Cardiac muscle cell (in vitro differentiated cells and primary cell): ENCODE measurements around the gene SCNN1B. TPM values are rescaled to one million over a fixed set of nuclear protein-coding genes. Genes with fewer than 3 reads are reported as not detected.

ENCODE experiments used
- DNase-seq, 2 donors: peaks; one replicate each; pipeline versions ENCODE4 v3.0.0 to v3.0.0-alpha.2; 2010 to 2017; ENCODE audit warnings: low read depth in 1 of 2, low spot score in 1 of 2
- H3K27ac ChIP-seq: fragments of 200-600 bp; sonication (generic); 2 replicates; pipeline ENCODE4 v1.5.1; 2016
- H3K27me3 ChIP-seq: fragments of 200-600 bp; sonication (generic); 2 replicates; pipeline ENCODE4 v1.6.0; 2016; ENCODE audit warnings: control low read depth
- H3K36me3 ChIP-seq: fragments of 200-600 bp; sonication (generic); 2 replicates; pipeline ENCODE4 v1.5.1; 2016; ENCODE audit warnings: control low read depth
- H3K4me1 ChIP-seq: fragments of 200-600 bp; sonication (generic); 2 replicates; pipeline ENCODE4 v1.8.1; 2017; ENCODE audit warnings: low read depth, mild to moderate bottlenecking, mixed run types
- H3K4me3 ChIP-seq: fragments of 200-600 bp; sonication (generic); 2 replicates; pipeline ENCODE4 v1.5.1; 2016; ENCODE audit warnings: mild to moderate bottlenecking
- H3K9me3 ChIP-seq: fragments of 200-600 bp; sonication (generic); 2 replicates; pipeline ENCODE4 v1.5.1; 2017; ENCODE audit warnings: low read depth, mild to moderate bottlenecking, control low read depth
- polyA plus RNA-seq: library from polyadenylated mRNA; unstranded; fragments of >200 nt; fragmentation: Nextera tagmentation; extraction: Ambion mirVana; gene quantifications from 2 replicates; pipeline ENCODE4 v1.2.1, GENCODE V29; 2016
- total RNA-seq: library from RNA; depleted of rRNA; stranded (reverse); fragments of >200 nt; gene quantifications from 2 replicates; pipeline ENCODE4 v1.2.3, GENCODE V29; 2016
- TF ChIP-seq, protein P1 (sequence below): IDR thresholded peaks from 2 replicates; pipeline ENCODE4 v1.5.1; 2012; ENCODE audit warnings: low read depth, mild to moderate bottlenecking, low read length

SCNN1B gene
- total and polyA plus RNA-seq, 2 experiments from 2014 or later: not detected

DNA sequence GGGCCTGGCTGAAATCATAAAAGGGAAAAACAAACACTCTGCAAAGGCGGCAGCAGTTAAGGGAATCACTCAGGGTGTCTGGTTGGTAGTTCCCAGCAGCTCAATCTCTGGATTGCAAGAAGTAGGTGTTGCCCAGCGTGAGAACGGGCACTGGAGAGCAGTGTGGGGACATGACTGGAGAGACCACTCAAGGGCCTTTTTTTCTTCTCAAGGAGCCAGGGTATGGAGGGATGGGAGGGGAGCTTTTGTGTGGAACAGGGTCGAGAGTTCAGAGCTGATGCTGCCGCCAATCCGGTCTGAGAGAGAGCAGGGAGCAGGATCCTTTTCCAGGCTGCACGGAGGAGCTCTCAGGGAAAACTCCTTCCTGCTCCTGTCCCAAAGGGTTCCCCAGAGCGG is 15.2 kb downstream of the SCNN1B start:
- Histone ChIP-seq H3K27ac (no peak overlapping the region), H3K9me3 (no peaks in the 10 kb centered on the region), H3K4me1 (no peaks in the 10 kb centered on the region), H3K4me3 (no peak overlapping the region), H3K36me3 (no peaks in the 10 kb centered on the region), H3K27me3 (no peaks in the 10 kb centered on the region)
- TF ChIP-seq, protein P1, sequence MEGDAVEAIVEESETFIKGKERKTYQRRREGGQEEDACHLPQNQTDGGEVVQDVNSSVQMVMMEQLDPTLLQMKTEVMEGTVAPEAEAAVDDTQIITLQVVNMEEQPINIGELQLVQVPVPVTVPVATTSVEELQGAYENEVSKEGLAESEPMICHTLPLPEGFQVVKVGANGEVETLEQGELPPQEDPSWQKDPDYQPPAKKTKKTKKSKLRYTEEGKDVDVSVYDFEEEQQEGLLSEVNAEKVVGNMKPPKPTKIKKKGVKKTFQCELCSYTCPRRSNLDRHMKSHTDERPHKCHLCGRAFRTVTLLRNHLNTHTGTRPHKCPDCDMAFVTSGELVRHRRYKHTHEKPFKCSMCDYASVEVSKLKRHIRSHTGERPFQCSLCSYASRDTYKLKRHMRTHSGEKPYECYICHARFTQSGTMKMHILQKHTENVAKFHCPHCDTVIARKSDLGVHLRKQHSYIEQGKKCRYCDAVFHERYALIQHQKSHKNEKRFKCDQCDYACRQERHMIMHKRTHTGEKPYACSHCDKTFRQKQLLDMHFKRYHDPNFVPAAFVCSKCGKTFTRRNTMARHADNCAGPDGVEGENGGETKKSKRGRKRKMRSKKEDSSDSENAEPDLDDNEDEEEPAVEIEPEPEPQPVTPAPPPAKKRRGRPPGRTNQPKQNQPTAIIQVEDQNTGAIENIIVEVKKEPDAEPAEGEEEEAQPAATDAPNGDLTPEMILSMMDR: no peak
- peak in 1 of 2 donors; percentile 12 for DNase-seq

DNA sequence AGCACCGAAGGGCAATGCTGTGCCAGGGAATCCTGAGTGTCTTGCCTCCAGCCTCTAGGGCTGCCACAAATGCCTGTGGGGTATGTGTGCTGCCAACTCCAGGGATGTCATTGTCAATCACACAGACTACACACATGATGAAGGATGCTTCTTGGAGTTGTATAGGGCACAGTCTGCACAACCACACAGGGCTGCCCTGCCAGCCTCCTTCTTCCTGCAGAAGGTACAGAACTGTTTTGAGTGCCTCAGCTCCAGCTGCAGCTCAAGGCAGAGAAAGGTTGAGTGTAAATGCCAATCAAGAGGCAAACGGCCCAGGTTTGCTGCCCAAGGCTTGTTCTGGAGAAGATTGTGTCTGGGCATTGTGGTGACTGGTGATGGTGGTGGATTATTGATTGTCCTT is 15.6 kb downstream of the SCNN1B start:
- H3K27ac ChIP-seq: no peak overlapping the region
- no peak overlapping the region for H3K4me3 ChIP-seq
- H3K27me3 ChIP-seq: no peaks in the 10 kb centered on the region
- no peak for DNase-seq
- no peaks in the 10 kb centered on the region for H3K36me3 ChIP-seq
- H3K4me1 ChIP-seq: no peaks in the 10 kb centered on the region
- H3K9me3 ChIP-seq: no peaks in the 10 kb centered on the region
- TF ChIP-seq, protein P1: no peak

DNA sequence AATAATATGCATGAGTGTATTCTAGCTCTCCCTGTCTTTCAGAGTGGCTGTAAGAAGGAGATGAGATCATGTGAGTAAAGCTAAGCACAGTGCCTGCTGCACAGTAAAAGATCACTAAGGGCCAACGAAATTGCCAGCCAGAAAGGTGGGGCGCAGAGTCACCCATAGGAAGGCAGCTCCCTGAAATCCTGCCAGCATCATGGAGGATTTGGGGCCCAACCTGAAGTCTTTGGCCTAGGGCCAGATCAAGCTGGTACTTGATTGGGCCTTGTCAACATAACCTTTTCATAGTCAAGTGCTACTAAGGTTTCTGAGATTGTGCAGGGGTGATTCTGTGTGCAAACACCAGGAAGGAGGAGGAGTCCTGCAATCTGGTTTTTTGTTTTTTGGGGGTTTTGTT is 16.5 kb downstream of the SCNN1B start:
- Histone ChIP-seq H3K27me3 (no peaks in the 10 kb centered on the region), H3K27ac (no peak overlapping the region), H3K4me1 (no peaks in the 10 kb centered on the region), H3K9me3 (no peaks in the 10 kb centered on the region), H3K4me3 (no peak overlapping the region), H3K36me3 (no peaks in the 10 kb centered on the region)
- DNase-seq: no peak
- TF ChIP-seq, protein P1: no peak

DNA sequence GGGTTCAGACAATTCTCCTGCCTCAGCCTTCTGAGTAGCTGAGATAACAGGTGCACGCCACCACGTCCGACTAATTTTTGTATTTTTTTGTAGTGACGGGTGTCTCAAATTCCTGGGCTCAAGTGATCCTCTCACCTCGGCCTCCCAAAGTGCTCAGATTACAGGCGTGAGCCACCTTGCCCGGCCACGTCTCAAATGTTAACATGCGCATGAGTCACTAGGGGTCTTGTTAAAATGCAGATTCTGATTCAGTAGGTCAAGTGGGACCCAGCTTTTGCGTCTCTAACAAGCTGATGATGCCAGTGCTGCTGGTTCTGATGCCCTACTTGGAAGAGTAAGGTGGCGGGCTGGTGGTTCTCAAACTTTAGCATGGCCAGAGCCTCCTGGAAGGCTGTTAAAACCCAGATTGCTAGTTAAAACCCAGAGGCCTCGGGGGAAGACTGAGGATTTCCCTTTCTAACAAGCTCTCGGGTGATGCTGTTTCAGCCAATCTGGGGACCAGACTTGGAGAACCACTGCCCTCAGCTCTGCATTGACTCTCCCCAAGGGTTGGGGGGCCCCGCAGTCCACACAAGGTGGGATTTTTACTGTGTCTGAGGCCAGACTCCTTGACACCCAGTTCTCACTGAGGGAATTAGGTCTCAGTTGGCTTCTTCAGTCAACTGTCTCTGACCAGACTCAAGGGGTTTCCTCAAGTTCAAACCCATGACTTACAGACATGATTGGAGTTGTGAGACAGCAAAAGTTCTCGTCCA is 17.9 kb downstream of the SCNN1B start:
- Histone ChIP-seq H3K36me3 (no peaks in the 10 kb centered on the region), H3K4me3 (no peak overlapping the region), H3K9me3 (no peaks in the 10 kb centered on the region), H3K27ac (no peak overlapping the region), H3K27me3 (no peaks in the 10 kb centered on the region), H3K4me1 (no peaks in the 10 kb centered on the region)
- no peak for DNase-seq
- TF ChIP-seq, protein P1: no peak

DNA sequence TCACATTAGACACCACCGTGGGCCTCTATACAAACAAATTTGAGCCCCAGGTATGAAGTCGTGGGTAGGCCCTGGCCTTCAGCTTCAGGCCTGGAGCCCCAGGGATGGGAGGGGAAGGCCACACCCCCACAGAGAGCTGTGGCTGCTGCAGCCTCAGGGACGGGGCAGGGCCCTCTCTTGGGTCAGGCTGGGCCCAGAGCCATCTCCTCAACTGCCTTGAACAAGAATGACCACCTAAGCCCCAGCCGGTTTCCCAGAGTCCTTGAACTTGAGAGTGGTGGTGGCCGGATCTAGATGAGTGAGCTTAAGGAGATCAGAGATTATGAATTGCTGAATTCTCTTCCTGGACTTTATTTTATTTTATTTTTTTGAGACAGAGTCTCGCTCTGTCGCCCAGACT is 18.6 kb downstream of the SCNN1B start:
- no peak overlapping the region for H3K4me3 ChIP-seq
- no peaks in the 10 kb centered on the region for H3K27me3 ChIP-seq
- no peaks in the 10 kb centered on the region for H3K4me1 ChIP-seq
- no peaks in the 10 kb centered on the region for H3K9me3 ChIP-seq
- no peaks in the 10 kb centered on the region for H3K36me3 ChIP-seq
- no peak for DNase-seq
- TF ChIP-seq, protein P1: no peak
- no peak overlapping the region for H3K27ac ChIP-seq
